HUDEP-2 (cell line): ENCODE data around the gene TAB2.
"Not testable (repeated sequence)": the region's sequence is repeated elsewhere in the genome, so short reads cannot be mapped to it uniquely, and the experiment has no call there.

Experiments
- DNase-seq, 76 experiments: peaks; one replicate each; lab custom pipeline; 2025; ENCODE audit not compliant: unreplicated experiment in 76 of 76; lab: John Stamatoyannopoulos, UW

Gene TAB2

GRCh38 chr6:149311293-149311692 is 6.2 kb upstream of the TAB2 start:
- no peak for DNase-seq

GRCh38 chr6:149311766-149312165 is 5.7 kb upstream of the TAB2 start:
- DNase-seq = no peak

GRCh38 chr6:149313070-149313469 is 4.4 kb upstream of the TAB2 start:
- no peak for DNase-seq

GRCh38 chr6:149313861-149314260 is 3.7 kb upstream of the TAB2 start:
- DNase-seq = no peak

GRCh38 chr6:149314325-149314905 is 3.1 kb upstream of the TAB2 start:
- no peak for DNase-seq

- no peak for DNase-seq
These were observed 1.3 kb upstream of the TAB2 start for GRCh38 chr6:149316108-149316727.

- peak; percentile 11 to 94 (median 85) for DNase-seq
These were observed 520 bp upstream of the TAB2 start for GRCh38 chr6:149316740-149317643.

GRCh38 chr6:149318581-149319286 is 1.2 kb downstream of the TAB2 start:
- peak in 4 of 76 experiments; percentile 18 to 29 (median 26) for DNase-seq

- no peak for DNase-seq
These were observed 1.9 kb downstream of the TAB2 start for GRCh38 chr6:149319422-149319821.

GRCh38 chr6:149320016-149320415 is 2.5 kb downstream of the TAB2 start:
- DNase-seq = not testable (repeated sequence)

GRCh38 chr6:149320796-149321195 is 3.3 kb downstream of the TAB2 start:
- DNase-seq = no peak

GRCh38 chr6:149323353-149323752 is 5.8 kb downstream of the TAB2 start:
- DNase-seq = no peak

- DNase-seq = no peak
These were observed 6.4 kb downstream of the TAB2 start for GRCh38 chr6:149323925-149324324.

GRCh38 chr6:149324428-149324827 is 6.9 kb downstream of the TAB2 start:
- peak in 11 of 76 experiments; percentile 11 to 37 (median 18) for DNase-seq

GRCh38 chr6:149325648-149326236 is 8.2 kb downstream of the TAB2 start:
- DNase-seq = no peak

- DNase-seq = no peak
These were observed 10.1 kb downstream of the TAB2 start for GRCh38 chr6:149327638-149328037.

GRCh38 chr6:149328083-149328482 is 10.6 kb downstream of the TAB2 start:
- DNase-seq = no peak

- DNase-seq = no peak
These were observed 12.0 kb downstream of the TAB2 start for GRCh38 chr6:149329529-149329928.

GRCh38 chr6:149330133-149330532 is 12.6 kb downstream of the TAB2 start:
- no peak for DNase-seq

- no peak for DNase-seq
These were observed 13.7 kb downstream of the TAB2 start for GRCh38 chr6:149331043-149331807.
